ENCODE measurements around the gene UNC119B.

DNA sequence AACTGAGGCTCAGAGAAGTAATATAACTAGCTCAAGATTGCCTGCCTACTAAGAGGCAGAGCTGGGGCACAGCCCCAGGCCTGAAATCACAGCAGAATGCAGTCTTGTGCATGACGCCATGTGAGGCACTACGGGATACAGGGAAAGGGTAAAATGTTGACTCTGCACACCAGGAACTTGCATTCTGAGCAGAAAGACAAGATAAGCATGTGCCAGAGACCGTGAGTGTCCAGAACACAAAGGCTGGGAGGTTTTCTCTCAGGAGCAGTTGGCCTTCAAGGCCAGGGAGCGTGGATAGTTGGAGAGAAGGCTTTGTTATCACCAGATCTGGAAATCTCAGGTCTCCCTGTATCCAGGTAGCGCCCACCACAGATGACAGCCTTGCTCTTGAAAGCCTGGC lies 46.5 kb upstream of the UNC119B start:
- TF ChIP-seq POLR2A (IDR thresholded peaks at IDR 0.05; ENCODE audit: low read length) (no peak), GATA1 (IDR thresholded peaks at IDR 0.05; ENCODE audit: low read depth, low read length) (no peak)

Measured in erythroblast (primary cell).